Stimulated activated CD4-positive, alpha-beta T cell treated with anti-CD3 and anti-CD28 coated beads, Interleukin-15, amount 100 ng/mL, for 1 hour (primary cell): Measurements from ENCODE around the gene GNB1L.
"Not testable (repeated sequence)": the region's sequence is repeated elsewhere in the genome, so short reads cannot be mapped to it uniquely, and the experiment has no call there.

ENCODE experiments used
- DNase-seq, 2 donors: peaks; one replicate each; pipeline ENCODE4 v3.0.0-alpha.2; 2020; ENCODE audit warnings: low read depth in 1 of 2, low spot score in 1 of 2

The GNB1L gene

GRCh38 chr22:19844377-19845053 lies 10.2 kb downstream of the GNB1L start:
- DNase-seq: no peak

- DNase-seq: no peak
Observed at GRCh38 chr22:19843857-19844376, 10.8 kb downstream of the GNB1L start.

GRCh38 chr22:19843107-19843856 lies 11.4 kb downstream of the GNB1L start:
- no peak for DNase-seq

- no peak for DNase-seq
Observed at GRCh38 chr22:19842393-19843106, 12.1 kb downstream of the GNB1L start.

GRCh38 chr22:19841641-19842392 lies 12.9 kb downstream of the GNB1L start:
- DNase-seq: no peak

- DNase-seq: no peak
Observed at GRCh38 chr22:19840955-19841640, 13.6 kb downstream of the GNB1L start.

- DNase-seq: no peak
Observed at GRCh38 chr22:19840059-19840458, 14.6 kb downstream of the GNB1L start.

GRCh38 chr22:19837915-19838314 lies 16.8 kb downstream of the GNB1L start:
- DNase-seq: no peak

GRCh38 chr22:19836512-19836911 lies 18.2 kb downstream of the GNB1L start:
- no peak for DNase-seq

- no peak for DNase-seq
Observed at GRCh38 chr22:19834599-19834998, 20.1 kb downstream of the GNB1L start.

GRCh38 chr22:19833327-19833726 lies 21.3 kb downstream of the GNB1L start:
- DNase-seq: not testable (repeated sequence)

GRCh38 chr22:19832476-19833108 lies 22.1 kb downstream of the GNB1L start:
- DNase-seq: no peak

- not testable (repeated sequence) for DNase-seq
Observed at GRCh38 chr22:19831979-19832378, 22.7 kb downstream of the GNB1L start.

- no peak for DNase-seq
Observed at GRCh38 chr22:19831016-19831415, 23.7 kb downstream of the GNB1L start.

- DNase-seq: no peak
Observed at GRCh38 chr22:19828035-19828401, 26.7 kb downstream of the GNB1L start.

GRCh38 chr22:19827341-19828034 lies 27.2 kb downstream of the GNB1L start:
- no peak for DNase-seq

- DNase-seq: no peak
Observed at GRCh38 chr22:19826619-19826950, 28.1 kb downstream of the GNB1L start.

- DNase-seq: no peak
Observed at GRCh38 chr22:19825904-19826618, 28.6 kb downstream of the GNB1L start.

- DNase-seq: no peak
Observed at GRCh38 chr22:19824926-19825339, 29.7 kb downstream of the GNB1L start.
